ENCODE results near the gene RNF167. TPM values are rescaled to one million over a fixed set of nuclear protein-coding genes. Genes with fewer than 3 reads are reported as not detected.

The RNF167 gene
- total RNA-seq, 4 donors from 2014 or later: 67.3 to 98.8 (median 85.9) TPM

DNA sequence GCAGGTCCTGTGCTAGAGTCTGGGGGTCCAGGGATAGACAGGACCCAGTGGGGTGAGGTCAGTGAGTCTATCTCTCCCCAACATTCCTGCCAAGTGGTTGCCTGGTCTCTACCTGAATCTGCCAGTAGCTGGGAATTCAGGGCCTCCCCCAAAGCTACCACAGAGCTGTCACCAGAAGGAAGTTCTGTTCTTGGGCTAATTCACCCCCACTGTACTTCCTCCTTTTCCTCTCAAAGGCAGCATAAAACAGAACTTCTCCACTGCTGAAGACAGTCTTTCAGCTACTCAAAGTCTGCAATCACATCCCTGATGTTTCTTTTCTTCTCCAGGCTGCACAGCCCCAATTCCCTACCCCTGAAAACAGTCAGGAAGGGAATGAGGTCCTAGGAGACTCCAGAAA lies 38.7 kb downstream of the RNF167 start:
- Histone ChIP-seq H3K27ac (no peak overlapping the region), H3K9me3 (no peaks in the 10 kb centered on the region), H3K4me3 (no peak overlapping the region), H3K27me3 (no peaks in the 10 kb centered on the region), H3K4me1 (peaks cover 0 to 19% (median 7%) of the 10 kb centered on the region in 3 donors), H3K36me3 (peaks cover 0 to 87% of the 10 kb centered on the region in 2 donors)
- no peak for ATAC-seq
- TF ChIP-seq, protein P1, sequence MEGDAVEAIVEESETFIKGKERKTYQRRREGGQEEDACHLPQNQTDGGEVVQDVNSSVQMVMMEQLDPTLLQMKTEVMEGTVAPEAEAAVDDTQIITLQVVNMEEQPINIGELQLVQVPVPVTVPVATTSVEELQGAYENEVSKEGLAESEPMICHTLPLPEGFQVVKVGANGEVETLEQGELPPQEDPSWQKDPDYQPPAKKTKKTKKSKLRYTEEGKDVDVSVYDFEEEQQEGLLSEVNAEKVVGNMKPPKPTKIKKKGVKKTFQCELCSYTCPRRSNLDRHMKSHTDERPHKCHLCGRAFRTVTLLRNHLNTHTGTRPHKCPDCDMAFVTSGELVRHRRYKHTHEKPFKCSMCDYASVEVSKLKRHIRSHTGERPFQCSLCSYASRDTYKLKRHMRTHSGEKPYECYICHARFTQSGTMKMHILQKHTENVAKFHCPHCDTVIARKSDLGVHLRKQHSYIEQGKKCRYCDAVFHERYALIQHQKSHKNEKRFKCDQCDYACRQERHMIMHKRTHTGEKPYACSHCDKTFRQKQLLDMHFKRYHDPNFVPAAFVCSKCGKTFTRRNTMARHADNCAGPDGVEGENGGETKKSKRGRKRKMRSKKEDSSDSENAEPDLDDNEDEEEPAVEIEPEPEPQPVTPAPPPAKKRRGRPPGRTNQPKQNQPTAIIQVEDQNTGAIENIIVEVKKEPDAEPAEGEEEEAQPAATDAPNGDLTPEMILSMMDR (IDR thresholded peaks at IDR 0.05): no peak
- TF ChIP-seq EP300 (IDR thresholded peaks at IDR 0.05) (no peak), POLR2A (IDR thresholded peaks at IDR 0.05) (no peak), POLR2AphosphoS5 (IDR thresholded peaks at IDR 0.05) (no peak)

- H3K4me1 ChIP-seq: peaks cover 0 to 14% (median 4%) of the 10 kb centered on the region in 3 donors
- no peak overlapping the region for H3K27ac ChIP-seq
- H3K27me3 ChIP-seq: no peaks in the 10 kb centered on the region
- no peaks in the 10 kb centered on the region for H3K9me3 ChIP-seq
- WGBS, 2 donors (ENCODE audit: low coverage in 1 of 2): 40 to 41% methylated on average over 2 to 5 of the region's 6 CpGs
- peak; percentile 47 for ATAC-seq
- peaks cover 0 to 95% of the 10 kb centered on the region in 2 donors for H3K36me3 ChIP-seq
- H3K4me3 ChIP-seq: no peak overlapping the region
- TF ChIP-seq EP300 (IDR thresholded peaks at IDR 0.05) (no peak), POLR2AphosphoS5 (IDR thresholded peaks at IDR 0.05) (no peak), POLR2A (IDR thresholded peaks at IDR 0.05) (no peak)
- TF ChIP-seq, protein P1 (IDR thresholded peaks at IDR 0.05): peak in 3 of 4 experiments; percentile 78 to 85 (median 81)
These were observed 40.7 kb downstream of the RNF167 start for GRCh38 chr17:4980644-4981216.

GRCh38 chr17:4982305-4982704 lies 42.2 kb downstream of the RNF167 start:
- Histone ChIP-seq H3K4me3 (no peak overlapping the region), H3K27me3 (no peaks in the 10 kb centered on the region), H3K36me3 (peaks cover 0 to 83% of the 10 kb centered on the region in 2 donors), H3K9me3 (no peaks in the 10 kb centered on the region), H3K27ac (no peak overlapping the region), H3K4me1 (peaks cover 0 to 28% (median 11%) of the 10 kb centered on the region in 3 donors)
- 56% methylated on average over 4 of the region's 5 CpGs; no CpG with 5 or more reads in 1 of the 2 donors for WGBS, 2 donors (ENCODE audit: low coverage in 1 of 2)
- no peak for ATAC-seq
- TF ChIP-seq EP300 (IDR thresholded peaks at IDR 0.05) (no peak), POLR2AphosphoS5 (IDR thresholded peaks at IDR 0.05) (no peak), POLR2A (IDR thresholded peaks at IDR 0.05) (no peak)
- TF ChIP-seq, protein P1 (IDR thresholded peaks at IDR 0.05): no peak

- peak; percentile 11 for ATAC-seq
- Histone ChIP-seq H3K4me3 (peak overlapping the region; percentile 64 to 96), H3K27ac (peak overlapping the region; percentile 82 to 99 (median 96)), H3K27me3 (no peaks in the 10 kb centered on the region), H3K36me3 (peaks cover 0 to 44% of the 10 kb centered on the region in 2 donors), H3K4me1 (peaks cover 0 to 38% (median 16%) of the 10 kb centered on the region in 3 donors), H3K9me3 (no peaks in the 10 kb centered on the region)
- WGBS, 2 donors (ENCODE audit: low coverage in 1 of 2): 25 to 26% methylated on average over 1 to 5 of the region's 5 CpGs
- TF ChIP-seq POLR2AphosphoS5 (IDR thresholded peaks at IDR 0.05) (no peak), EP300 (IDR thresholded peaks at IDR 0.05) (no peak), POLR2A (IDR thresholded peaks at IDR 0.05) (no peak)
- TF ChIP-seq, protein P1 (IDR thresholded peaks at IDR 0.05): no peak
These were observed 46.3 kb downstream of the RNF167 start for GRCh38 chr17:4986403-4986802.

Measured in gastroesophageal sphincter (tissue), 4 donors.